GM12878 (cell line): ENCODE measurements around the gene SRSF12. TPM values are rescaled to one million over a fixed set of nuclear protein-coding genes. Genes with fewer than 3 reads are reported as not detected.

Experiments
- ATAC-seq: fragments of 200-7000 bp; cut with Tn5 transposase; 3 replicates; pipeline ENCODE4 v1.9.1; 2020; ENCODE audit warnings: mild to moderate bottlenecking, moderate library complexity
- BruUV-seq: library from RNA; stranded (reverse); fragments of 400-500 nt; replicated peaks from 2 replicates; lab custom pipeline; 2021; lab: Mats Ljungman, UMichigan
- CTCF ChIA-PET: fragments of 300-600 bp; sonication (Branson Sonifier 250); formaldehyde crosslinking; extraction: SDS; loops from one replicate; lab custom pipeline; 2021; ENCODE audit warnings: inconsistent platforms; lab: Yijun Ruan, JAX
- POLR2A ChIA-PET: fragments of 350-600 bp; formaldehyde crosslinking; extraction: SDS; loops from one replicate; lab custom pipeline; 2021; ENCODE audit warnings: inconsistent platforms; lab: Charles Lee
- RAD21 ChIA-PET: fragments of 300-600 bp; sonication (Branson Sonifier 250); formaldehyde crosslinking; loops from one replicate; lab custom pipeline; 2023; ENCODE audit warnings: antibody characterized with exemption; ENCODE audit not compliant: unreplicated experiment; lab: Charles Lee
- SMC1A ChIA-PET: fragments of 300-600 bp; sonication (Branson Sonifier 250); formaldehyde crosslinking; loops from one replicate; lab custom pipeline; 2023; ENCODE audit not compliant: unreplicated experiment, uncharacterized antibody; lab: Charles Lee
- DNase-seq: peaks from one replicate; pipeline ENCODE4 v3.0.0-alpha.2; 2011; ENCODE audit warnings: low read depth, low spot score
- FAIRE-seq: peaks from 3 replicates; lab custom pipeline; 2011; peaks lifted over from hg19 to GRCh38; lab: Jason Lieb, UNC
- H2AFZ ChIP-seq: 2 replicates; pipeline ENCODE4 v1.6.0; 2011; ENCODE audit warnings: low read depth, low read length, control low read depth; ENCODE audit not compliant: control insufficient read depth
- H3K27ac ChIP-seq: 2 replicates; pipeline ENCODE4 v1.5.1; 2011; ENCODE audit warnings: control low read depth; ENCODE audit not compliant: control insufficient read depth, insufficient read depth
- H3K27me3 ChIP-seq, 2 experiments: replicated peaks in 1 of 2; 2 replicates each; pipeline versions ENCODE4 v1.6.0 to v1.6.1; 2011; ENCODE audit warnings: low read length in 1 of 2; ENCODE audit not compliant: control insufficient read depth in 2 of 2, insufficient read depth in 2 of 2
- H3K36me3 ChIP-seq, 2 experiments: 2 replicates each; pipeline ENCODE4 v1.5.1; 2011; ENCODE audit warnings: low read length in 1 of 2; ENCODE audit not compliant: control insufficient read depth in 2 of 2, insufficient read depth in 2 of 2
- H3K4me1 ChIP-seq: 2 replicates; pipeline ENCODE4 v1.6.1; 2011; ENCODE audit warnings: mild to moderate bottlenecking, low read length, moderate library complexity, mixed read lengths; ENCODE audit not compliant: control insufficient read depth, insufficient read depth
- H3K4me2 ChIP-seq: 2 replicates; pipeline ENCODE4 v1.6.0; 2011; ENCODE audit warnings: control low read depth; ENCODE audit not compliant: control insufficient read depth, insufficient read depth
- H3K4me3 ChIP-seq: fragments of 200-600 bp; sonication (generic); 2 replicates; pipeline ENCODE4 v1.5.1; 2016
- H3K79me2 ChIP-seq: 2 replicates; pipeline ENCODE4 v1.6.0; 2011; ENCODE audit warnings: low read length; ENCODE audit not compliant: control insufficient read depth, insufficient read depth
- H3K9ac ChIP-seq: 2 replicates; pipeline ENCODE4 v1.8.0; 2011; ENCODE audit warnings: low read length, control low read depth, mixed read lengths; ENCODE audit not compliant: control insufficient read depth, insufficient read depth
- H3K9me3 ChIP-seq: replicated peaks from 3 replicates; pipeline ENCODE4 v1.5.1; 2011; ENCODE audit warnings: mild to moderate bottlenecking, low read length; ENCODE audit not compliant: control insufficient read depth, insufficient read depth
- H4K20me1 ChIP-seq: 2 replicates; pipeline ENCODE4 v1.6.0; 2011; ENCODE audit not compliant: control insufficient read depth, insufficient read depth
- ETV6 ChIP-seq, 2 experiments: fragments of 450-650 bp in 1 of 2; IDR thresholded peaks in 1 of 2; conservative IDR thresholded peaks in 1 of 2; 2 replicates each; pipeline ENCODE4 v1.6.1; 2014; ENCODE audit warnings: antibody characterized with exemption in 1 of 2, borderline replicate concordance in 1 of 2, low read depth in 1 of 2, mild to moderate bottlenecking in 1 of 2, moderate library complexity in 1 of 2
- RAD21 ChIP-seq: IDR thresholded peaks from 2 replicates; pipeline ENCODE4 v1.6.1; 2011; ENCODE audit warnings: mild to moderate bottlenecking, low read depth, low read length, moderate library complexity; ENCODE audit not compliant: insufficient read depth
- ZBTB11 ChIP-seq: fragments of 450-650 bp; formaldehyde crosslinking; IDR thresholded peaks from 2 replicates; pipeline ENCODE4 v1.5.0; 2022; ENCODE audit warnings: mild to moderate bottlenecking, missing genetic modification characterization
- WGBS: methylation state at CpG from one replicate; pipeline ENCODE4 v1.1.6; 2016; ENCODE audit warnings: low lambda C conversion rate; ENCODE audit not compliant: insufficient replicate concordance, insufficient coverage; ENCODE audit errors: missing lambda C conversion rate; 5-methylcytosine and 5-hydroxymethylcytosine counted together
- in situ Hi-C: fragments of 300-500 bp; cut with MboI; formaldehyde crosslinking; loops from 9 replicates; pipeline ENCODE4 v1.14.3; 2018; ENCODE audit warnings: mixed read lengths
- intact Hi-C: fragments of 100-400 bp; cut with micrococcal nuclease; formaldehyde crosslinking; loops from one replicate; pipeline ENCODE4 v1.14.2; 2022; ENCODE audit not compliant: unreplicated experiment
- polyA plus RNA-seq, 11 experiments: library from polyadenylated mRNA; depleted of rRNA in 4 of 11; unstranded in 6 of 11; stranded (reverse) in 5 of 11; fragments of >200 nt; fragmentation: Nextera tagmentation in 4 of 11; fragmentation: Illumina TruSeq in 1 of 11; extraction: Ambion mirVana in 4 of 11; extraction: Trizol in 1 of 11; gene quantifications; 1 replicate in 1 of 11; 2 replicates in 10 of 11; pipeline versions ENCODE4 v1.2.1 to v1.2.3, GENCODE V29; 2011 to 2016; ENCODE audit warnings: inconsistent platforms in 2 of 11, missing spikeins in 2 of 11, low read depth in 1 of 11
- total RNA-seq, 4 experiments: library from RNA; depleted of rRNA in 3 of 4; stranded (reverse); fragments of >200 nt in 3 of 4; fragmentation: Illumina TruSeq in 1 of 4; extraction: Trizol in 1 of 4; gene quantifications; 2 replicates each; pipeline versions ENCODE4 v1.2.1 to v1.2.3, GENCODE V29; 2013 to 2021

Gene SRSF12
- total and polyA plus RNA-seq, 10 of the 15 experiments (the other 5 are each of a cell fraction or from before 2014, with no cell fraction given): 0.03 to 0.23 TPM; not detected in 8

- Histone ChIP-seq H3K36me3 (peaks cover 0 to 6% of the 10 kb centered on the region in 2 experiments; a peak in 3 of 4 replicates), H3K4me1 (no peaks in the 10 kb centered on the region), H3K27ac (no peak overlapping the region), H3K4me3 (no peak overlapping the region), H3K79me2 (no peaks in the 10 kb centered on the region), H2AFZ (no peak overlapping the region), H3K9me3 (no peaks in the 10 kb centered on the region), H4K20me1 (no peaks in the 10 kb centered on the region), H3K9ac (no peak overlapping the region), H3K27me3 (no peaks in the 10 kb centered on the region), H3K4me2 (no peak overlapping the region)
- TF ChIP-seq ZBTB11 (CRISPR knock-in tag) (no peak), RAD21 (0 out of 2 replicates have a peak, but pooled peaks have one; percentile 11), ETV6 (conservative IDR thresholded peaks at IDR 0.05 in 1 of 2, IDR thresholded peaks at IDR 0.05 in 1 of 2; ENCODE audit: borderline replicate concordance in 1 of 2, low read depth in 1 of 2) (no peak)
- WGBS: 98% methylated on average over 7 of the region's 7 CpGs
- POLR2A ChIA-PET: no interaction called here
- ATAC-seq: no peak
- BruUV-seq: no TSS peak
- in situ Hi-C loops: no loop called here
- RAD21 ChIA-PET: no interaction called here
- FAIRE-seq: no peak
- intact Hi-C loops: no loop called here
- SMC1A ChIA-PET: interaction anchor here (0.6 kb wide), 1 partner anchor 82 kb away, joined by 3 read pairs; no protein-coding TSS in a partner anchor
- DNase-seq: no peak
- CTCF ChIA-PET: no interaction called here
These were observed 43.6 kb upstream of the SRSF12 start for GRCh38 chr6:89161326-89162046.
